GM18505 (cell line): Measurements from ENCODE around the gene LPP.

ENCODE experiments used
- ATAC-seq: cut with Tn5 transposase; IDR thresholded peaks from one replicate; pipeline ENCODE4 v1.9.1; 2021; ENCODE audit not compliant: unreplicated experiment
- POLR2A ChIP-seq: IDR thresholded peaks from 4 replicates; pipeline ENCODE4 v1.6.1; 2011; ENCODE audit warnings: borderline replicate concordance; ENCODE audit not compliant: insufficient read depth, insufficient read length; ENCODE audit errors: extremely low read depth

LPP gene

GRCh38 chr3:188246905-188247304, 92.9 kb downstream of the LPP start:
- no peak for TF ChIP-seq POLR2A
- no peak for ATAC-seq

GRCh38 chr3:188248036-188248561, 94.1 kb downstream of the LPP start:
- ATAC-seq, result no peak
- TF ChIP-seq POLR2A, result no peak

- TF ChIP-seq POLR2A, result no peak
Measured at GRCh38 chr3:188253123-188253793, 99.3 kb downstream of the LPP start.

GRCh38 chr3:188253800-188254452, 100.0 kb downstream of the LPP start:
- TF ChIP-seq POLR2A, result no peak
- no peak for ATAC-seq

More at GRCh38 chr3:188253123-188253793, 99.3 kb downstream of the LPP start:
- ATAC-seq, result no peak

GRCh38 chr3:188254520-188255070, 100.6 kb downstream of the LPP start:
- no peak for TF ChIP-seq POLR2A
- no peak for ATAC-seq

- TF ChIP-seq POLR2A, result no peak
- ATAC-seq, result no peak
Measured at GRCh38 chr3:188255190-188255589, 101.2 kb downstream of the LPP start.

DNA sequence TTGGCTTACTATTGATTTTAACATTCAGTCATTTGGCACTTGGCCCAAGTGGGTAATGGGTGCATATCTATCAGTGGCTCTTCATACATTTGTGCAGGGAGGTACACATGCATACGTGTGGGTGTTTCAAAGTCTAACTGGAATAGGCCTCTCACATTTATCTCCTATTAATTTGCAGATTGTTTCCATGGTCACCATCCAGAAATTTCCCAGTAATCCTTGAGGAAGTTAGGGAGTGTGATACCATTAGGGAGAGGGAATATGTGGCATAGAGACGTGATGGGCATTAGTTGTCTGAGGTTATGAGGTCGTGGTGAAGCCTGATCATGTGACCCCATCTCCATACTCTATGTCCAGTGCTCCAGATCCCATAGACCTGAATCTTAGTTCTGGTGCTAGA, 102.8 kb downstream of the LPP start:
- TF ChIP-seq POLR2A, result no peak

DNA sequence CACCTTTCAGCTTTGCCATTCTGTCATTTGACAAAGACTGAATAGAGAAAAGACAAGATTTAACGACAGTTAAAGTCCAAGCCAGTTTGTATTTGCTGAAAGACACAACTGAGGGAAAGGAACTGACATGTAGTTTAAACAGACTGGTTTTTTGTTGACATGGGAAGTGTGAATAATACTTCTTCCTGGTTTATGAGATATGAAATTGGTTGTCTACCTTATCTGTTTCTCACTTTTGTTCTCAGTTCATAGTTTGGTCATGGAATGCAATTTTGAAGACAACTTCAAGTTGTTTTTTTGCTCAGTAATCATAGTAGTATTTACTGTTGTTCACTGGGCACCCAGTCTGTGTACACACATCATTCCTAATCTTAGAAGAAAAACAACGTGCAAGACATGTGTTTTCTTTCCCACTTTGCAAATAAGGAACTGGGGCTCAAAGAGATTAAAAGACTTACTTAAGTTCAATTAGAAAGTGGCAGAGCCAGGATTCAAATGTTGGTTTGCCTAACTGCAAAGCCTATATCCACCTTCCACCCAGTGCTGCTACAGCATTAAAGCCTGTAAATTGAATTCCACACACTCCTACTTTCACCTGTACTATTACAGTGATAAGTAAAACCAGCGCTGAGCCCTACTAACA, 103.5 kb downstream of the LPP start:
- no peak for TF ChIP-seq POLR2A
- no peak for ATAC-seq

More for the DNA sequence above, 102.8 kb downstream of the LPP start:
- ATAC-seq, result no peak

GRCh38 chr3:188259191-188259590, 105.2 kb downstream of the LPP start:
- ATAC-seq, result no peak

DNA sequence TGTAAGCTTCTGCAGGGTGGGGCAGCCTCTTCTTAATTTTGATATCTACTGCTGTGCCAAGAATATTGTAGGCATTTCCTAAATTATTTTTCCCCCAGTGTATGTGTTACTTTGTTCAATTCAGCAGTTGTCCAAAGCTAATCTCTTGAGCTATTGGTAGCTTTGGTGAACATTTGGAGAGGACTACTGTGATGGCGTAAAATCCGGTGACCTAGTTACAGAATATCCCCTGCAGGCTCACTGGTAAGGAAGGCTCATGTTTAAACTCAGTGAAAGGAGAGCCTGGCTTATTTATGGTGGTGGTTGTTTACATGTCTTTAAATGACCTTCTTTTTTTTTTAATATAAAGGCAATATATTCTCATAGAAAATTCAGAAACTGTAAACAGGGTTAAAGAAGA, 105.6 kb downstream of the LPP start:
- no peak for TF ChIP-seq POLR2A
- ATAC-seq, result no peak

More at GRCh38 chr3:188259191-188259590, 105.2 kb downstream of the LPP start:
- TF ChIP-seq POLR2A, result no peak

- ATAC-seq, result no peak
- no peak for TF ChIP-seq POLR2A
Measured at GRCh38 chr3:188261011-188261410, 107.1 kb downstream of the LPP start.

DNA sequence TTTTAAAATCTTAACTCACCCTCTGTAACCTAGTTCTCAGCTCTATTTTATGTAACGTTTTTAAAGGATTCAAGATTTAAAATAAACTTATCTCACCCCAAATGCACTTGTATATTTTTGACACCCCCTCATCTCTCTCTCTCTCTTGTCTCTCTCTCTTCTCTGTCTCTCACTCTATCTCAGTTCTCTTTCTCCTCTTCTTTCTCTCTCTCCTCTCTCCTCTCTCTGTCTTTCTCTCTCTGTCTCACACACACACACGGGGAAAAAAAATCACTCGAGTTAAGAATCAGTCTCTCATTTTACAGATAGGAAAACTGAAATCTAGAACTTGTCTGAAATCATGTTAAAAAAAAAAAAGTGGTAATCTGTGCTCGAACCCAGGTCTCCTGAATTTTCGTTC, 108.5 kb downstream of the LPP start:
- no peak for ATAC-seq
- TF ChIP-seq POLR2A, result no peak

GRCh38 chr3:188262913-188263683, 109.1 kb downstream of the LPP start:
- no peak for ATAC-seq
- TF ChIP-seq POLR2A, result no peak
